NCI-H1092 (cell line): ENCODE measurements around the gene UGT1A7.
"Not testable (repeated sequence)": the region's sequence is repeated elsewhere in the genome, so short reads cannot be mapped to it uniquely, and the experiment has no call there.

Experiments used
- DNase-seq: peaks from one replicate; lab custom pipeline; 2025; lab: John Stamatoyannopoulos, UW

The UGT1A7 gene

DNA sequence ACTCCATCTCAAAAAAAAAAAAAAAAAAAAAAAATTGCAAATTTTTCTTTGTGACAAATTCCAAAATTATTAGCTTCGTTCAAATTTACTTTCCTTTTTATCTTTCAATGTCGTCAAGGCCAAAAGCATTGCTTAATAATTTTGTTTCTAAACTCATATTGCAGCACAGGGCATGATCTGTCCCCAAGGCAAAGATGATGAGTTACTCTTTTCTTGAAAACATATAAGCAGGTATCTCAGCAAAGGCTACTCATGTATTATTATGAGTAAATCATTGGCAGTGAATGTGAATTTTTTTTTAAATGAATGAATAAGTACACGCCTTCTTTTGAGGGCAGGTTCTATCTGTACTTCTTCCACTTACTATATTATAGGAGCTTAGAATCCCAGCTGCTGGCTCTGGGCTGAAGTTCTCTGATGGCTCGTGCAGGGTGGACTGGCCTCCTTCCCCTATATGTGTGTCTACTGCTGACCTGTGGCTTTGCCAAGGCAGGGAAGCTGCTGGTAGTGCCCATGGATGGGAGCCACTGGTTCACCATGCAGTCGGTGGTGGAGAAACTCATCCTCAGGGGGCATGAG is at the start of gene UGT1A7:
Gene UGT1A7 (plus strand): TSS at position 381 of the 579 bp plus-strand sequence. CDS start 37 bp downstream, at position 418.
- no peak for DNase-seq

DNA sequence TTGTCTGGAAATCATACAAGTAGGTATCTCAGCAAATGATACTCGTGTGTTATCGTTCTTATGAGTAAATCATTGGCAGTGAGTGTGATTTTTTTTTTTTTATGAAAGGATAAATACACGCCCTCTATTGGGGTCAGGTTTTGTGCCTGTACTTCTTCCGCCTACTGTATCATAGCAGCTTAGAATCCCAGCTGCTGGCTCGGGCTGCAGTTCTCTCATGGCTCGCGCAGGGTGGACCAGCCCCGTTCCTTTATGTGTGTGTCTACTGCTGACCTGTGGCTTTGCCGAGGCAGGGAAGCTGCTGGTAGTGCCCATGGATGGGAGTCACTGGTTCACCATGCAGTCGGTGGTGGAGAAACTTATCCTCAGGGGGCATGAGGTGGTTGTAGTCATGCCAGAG is 45.4 kb upstream of the UGT1A7 start, which contains the start of gene UGT1A10:
Gene UGT1A10 (plus strand): TSS at position 143 of the 400 bp plus-strand sequence. CDS start 75 bp downstream, at position 218.
- not testable (repeated sequence) for DNase-seq

DNA sequence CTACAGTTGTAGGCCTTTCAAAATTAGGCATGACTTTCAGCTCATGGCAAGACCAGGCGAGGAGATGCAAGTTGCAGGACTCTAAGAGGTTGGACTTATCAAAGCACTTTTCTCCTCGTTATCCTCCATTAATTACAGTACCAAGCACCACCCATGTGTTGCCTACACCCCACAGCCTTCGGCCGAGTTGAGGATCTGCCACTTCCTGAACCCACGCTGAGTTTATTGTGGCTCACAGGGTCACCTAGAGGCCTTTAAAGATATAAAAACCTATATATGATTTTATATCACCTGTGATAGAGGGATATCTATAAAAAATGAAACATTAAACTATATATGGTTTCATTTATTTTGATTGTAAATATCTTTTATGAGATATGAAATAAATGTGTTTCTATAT is 42.9 kb upstream of the UGT1A7 start:
- DNase-seq, result no peak

DNA sequence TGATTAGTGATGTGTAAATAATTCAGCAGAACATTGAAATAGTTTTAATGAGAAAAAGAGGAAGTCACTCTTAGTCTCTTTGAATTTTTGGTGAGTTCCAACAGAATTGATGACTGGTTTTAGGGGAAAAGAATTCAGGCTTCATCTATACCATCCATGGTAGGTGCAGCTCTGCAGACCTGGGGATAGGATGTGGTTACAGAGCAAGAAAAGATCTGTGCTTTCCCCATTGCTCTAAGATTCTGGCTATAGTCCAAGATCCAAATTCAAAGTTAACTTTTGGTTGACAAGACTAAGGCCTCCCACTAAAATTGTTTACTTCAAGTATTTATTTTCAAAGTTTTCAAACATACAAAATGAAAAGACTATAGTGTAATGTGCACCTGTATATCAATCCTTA is 41.8 kb upstream of the UGT1A7 start:
- no peak for DNase-seq

DNA sequence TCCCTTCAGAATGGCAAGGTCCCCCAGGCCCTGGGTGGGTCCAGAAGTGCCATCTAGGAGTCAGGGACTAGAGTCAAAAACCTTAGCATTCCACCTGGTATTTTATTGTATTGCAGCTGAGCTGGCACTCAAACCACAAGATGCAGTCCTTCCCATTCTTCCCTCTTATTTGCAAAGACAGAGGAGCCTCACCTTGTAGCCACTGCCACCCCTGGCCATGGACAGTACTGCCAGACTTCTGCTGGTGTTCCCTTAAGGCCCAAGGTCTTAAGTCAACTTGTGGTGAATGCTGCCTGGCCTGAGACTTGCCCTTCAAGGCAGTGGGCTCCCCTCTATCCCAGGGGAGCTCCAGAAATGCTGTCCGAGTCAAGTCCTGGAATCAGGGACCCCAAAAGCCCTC is 38.6 kb upstream of the UGT1A7 start:
- DNase-seq, result no peak

DNA sequence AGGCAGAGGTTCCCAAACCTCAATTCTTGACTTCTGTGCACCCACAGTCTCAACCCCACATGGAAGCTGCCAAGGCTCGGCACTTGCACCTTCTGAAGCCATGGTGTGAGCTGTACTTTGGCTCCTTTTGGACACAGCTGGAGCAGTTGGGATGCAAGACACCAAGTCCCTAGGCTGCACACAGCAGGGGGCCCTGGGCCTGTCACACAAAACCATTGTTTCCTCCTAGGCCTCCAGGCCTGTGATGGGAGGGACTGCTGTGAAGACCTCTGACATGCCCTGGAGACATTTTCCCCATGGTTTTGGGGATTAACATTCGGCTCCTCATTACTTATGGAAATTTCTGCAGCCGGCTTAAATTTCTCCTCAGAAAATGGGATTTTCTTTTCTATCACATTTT is 35.7 kb upstream of the UGT1A7 start:
- DNase-seq, result not testable (repeated sequence)

DNA sequence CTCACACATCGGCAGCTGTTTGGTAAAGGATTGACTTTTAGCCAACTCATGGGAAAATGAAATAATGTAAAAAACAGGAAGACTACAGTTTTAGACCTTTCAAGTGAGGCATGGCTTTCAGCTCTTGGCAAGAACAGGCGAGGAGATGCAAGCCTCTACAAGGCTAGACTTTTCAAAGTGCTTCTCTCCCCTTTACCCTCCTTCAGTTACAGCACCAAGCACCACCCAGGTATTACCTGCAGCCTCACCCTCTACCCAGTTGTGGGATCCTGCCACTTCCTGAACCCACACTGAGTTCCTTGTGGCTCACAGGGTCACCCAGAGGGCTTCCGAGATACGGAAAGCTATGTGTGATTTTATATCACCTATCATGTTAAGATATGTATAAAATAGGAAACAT is 30.7 kb upstream of the UGT1A7 start:
- no peak for DNase-seq

DNA sequence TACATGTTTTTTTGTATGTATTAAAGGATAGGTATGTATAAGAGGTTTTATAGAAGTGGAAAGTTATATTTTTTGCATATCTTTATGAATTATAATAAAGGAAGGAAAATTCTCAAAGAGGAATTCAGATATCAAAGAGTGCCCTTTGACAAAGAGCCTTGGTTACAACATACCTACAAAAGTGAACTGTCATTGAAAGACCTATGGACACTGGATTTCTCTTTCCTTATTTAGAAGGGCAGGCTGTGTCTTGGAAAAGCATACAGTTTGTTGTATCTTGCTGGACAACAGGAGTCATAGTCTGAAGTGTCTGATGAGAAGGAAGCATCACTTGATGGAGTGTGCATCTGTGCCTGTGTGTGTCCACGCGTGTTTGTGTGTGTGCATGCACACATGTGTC is 30.3 kb upstream of the UGT1A7 start:
- no peak for DNase-seq

DNA sequence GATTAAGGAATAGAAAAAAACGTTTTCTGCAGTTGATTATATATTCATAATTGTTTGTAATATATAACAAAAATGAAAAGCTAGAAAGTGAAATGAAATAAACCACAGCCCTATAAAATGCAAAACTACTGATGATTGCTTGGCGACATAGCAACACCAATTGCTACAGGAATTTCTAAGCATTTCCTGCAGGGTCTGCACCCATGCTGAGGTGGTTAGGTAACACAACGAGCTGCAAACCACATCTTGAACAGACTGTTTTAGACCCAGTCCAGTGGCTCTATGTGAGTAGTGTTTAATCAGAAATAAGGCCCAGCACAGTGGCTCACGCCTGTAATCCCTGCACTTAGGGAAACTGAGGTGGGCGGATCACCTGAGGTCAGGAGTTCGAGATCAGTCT is 27.2 kb upstream of the UGT1A7 start:
- no peak for DNase-seq

DNA sequence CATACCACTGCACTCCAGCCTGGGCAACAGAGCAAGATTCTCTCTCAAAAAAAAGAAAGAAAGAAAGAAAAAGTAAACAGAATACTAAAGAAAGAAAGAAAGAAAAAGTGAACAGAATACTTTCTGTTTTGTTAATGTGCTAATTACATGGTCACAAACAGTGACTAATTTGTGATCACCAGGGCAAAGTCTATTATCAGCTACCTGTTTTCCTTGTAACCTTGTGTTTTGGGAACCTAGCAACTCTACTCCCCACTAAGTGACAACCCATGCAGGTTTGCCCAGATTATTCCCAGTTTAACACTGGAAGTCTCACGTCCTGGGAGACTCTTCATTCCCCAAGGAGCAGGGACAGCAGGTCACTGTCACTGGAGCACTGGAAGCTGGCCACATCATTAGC is 26.7 kb upstream of the UGT1A7 start:
- DNase-seq, result no peak

DNA sequence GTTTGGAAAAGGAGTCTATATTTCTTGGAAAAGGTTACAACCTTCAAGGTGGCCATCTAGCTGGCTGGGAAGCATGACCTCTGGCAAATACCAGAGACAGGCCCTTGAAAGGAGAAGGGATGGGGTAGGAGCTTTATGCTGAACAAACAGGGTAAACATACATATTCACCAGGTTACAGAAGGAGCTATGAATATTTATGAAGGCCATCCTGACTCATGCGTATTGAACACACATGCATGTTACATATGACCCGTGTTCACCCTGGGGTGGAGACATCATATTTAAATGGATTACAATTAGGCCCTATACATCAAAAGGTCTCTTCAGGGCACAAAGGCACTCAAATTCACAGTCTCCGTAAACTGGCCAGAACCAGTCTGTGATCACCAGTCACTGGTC is 25.8 kb upstream of the UGT1A7 start:
- not testable (repeated sequence) for DNase-seq

DNA sequence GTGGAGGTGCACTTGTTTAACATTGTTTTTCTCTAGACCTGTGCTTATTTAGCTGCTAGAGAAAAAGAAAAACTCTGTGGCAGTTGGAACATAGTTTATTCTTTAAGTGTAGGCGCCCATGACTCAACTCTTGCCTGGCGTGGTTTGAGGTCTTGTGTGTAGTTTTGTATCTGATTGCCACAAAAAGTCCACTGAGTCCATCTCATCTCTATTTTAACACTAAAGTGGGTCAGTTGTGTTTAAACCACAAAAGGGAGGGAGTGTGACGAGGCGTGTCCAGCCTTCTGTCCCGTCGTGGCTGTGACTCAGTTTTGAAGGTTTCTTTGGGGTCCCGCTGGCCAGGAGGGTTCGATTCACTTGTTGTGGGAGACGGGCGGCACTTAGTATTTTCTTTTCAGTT is 25.3 kb upstream of the UGT1A7 start:
- DNase-seq, result no peak

DNA sequence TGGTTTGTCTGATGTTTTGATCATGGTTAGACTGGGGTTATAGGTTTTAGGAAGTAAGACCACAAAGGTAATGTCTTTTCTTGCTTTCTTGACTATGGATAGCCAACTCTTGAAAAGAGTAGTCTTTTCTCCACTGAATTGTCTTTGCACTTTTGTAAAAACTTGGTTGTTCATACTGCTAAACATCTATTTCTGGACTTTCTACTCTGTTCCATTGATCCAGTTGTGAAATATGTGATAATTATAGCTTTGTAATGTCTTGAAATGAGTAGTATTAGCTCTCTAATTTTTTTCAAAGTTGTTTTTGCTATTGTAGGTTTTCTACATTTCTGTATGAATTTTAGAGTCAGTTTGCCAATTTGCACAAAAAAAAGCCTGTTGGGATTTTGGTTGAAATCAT is 23.1 kb upstream of the UGT1A7 start:
- no peak for DNase-seq

DNA sequence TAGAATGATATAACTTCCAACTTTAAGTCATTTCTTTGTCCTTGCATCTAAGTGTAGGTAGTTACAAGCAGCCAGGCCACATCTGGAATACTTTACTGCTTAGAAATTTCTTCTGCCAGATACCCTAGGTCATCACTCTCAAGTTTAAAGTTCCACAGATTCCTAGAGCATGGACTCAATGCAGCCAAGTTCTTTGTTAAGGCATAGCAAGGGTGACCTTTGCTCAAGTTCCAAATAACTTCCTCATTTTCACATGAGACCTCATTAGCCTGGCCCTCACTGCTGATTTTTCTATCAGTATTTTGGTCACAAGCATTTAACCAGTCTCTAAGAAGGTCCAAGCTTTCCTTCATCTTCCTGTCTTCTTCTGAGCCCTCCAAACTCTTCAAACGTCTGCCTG is 17.8 kb upstream of the UGT1A7 start:
- no peak for DNase-seq

DNA sequence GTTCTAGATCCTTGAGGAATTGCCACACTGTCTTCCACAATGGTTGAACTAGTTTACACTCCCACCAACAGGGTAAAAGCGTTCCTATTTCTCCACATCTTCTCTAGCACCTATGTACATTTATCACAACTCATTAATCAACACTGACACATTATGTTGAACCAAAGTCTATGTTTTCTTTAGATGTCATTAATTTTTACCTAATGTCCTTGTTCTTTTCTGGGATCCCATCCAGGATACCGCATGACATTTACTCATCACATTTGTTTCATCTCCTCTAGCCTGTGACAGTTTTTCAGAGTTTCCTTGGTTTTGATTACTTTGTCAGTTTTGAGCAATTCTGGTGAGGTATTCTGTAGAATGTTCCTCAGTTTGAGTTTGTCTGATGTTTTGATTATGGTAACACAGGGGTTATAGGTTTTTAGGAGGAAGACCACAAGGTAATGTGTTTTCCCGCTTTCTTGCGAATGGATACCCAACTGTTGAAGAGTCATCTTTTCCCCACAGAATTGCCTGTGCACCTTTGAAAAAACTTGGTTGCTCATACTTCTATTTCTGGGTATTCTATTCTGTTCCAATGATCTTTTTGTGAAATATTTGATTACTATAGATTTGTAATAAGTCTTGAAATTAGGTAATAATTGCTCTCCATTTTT is 13.0 kb upstream of the UGT1A7 start:
- DNase-seq, result no peak

DNA sequence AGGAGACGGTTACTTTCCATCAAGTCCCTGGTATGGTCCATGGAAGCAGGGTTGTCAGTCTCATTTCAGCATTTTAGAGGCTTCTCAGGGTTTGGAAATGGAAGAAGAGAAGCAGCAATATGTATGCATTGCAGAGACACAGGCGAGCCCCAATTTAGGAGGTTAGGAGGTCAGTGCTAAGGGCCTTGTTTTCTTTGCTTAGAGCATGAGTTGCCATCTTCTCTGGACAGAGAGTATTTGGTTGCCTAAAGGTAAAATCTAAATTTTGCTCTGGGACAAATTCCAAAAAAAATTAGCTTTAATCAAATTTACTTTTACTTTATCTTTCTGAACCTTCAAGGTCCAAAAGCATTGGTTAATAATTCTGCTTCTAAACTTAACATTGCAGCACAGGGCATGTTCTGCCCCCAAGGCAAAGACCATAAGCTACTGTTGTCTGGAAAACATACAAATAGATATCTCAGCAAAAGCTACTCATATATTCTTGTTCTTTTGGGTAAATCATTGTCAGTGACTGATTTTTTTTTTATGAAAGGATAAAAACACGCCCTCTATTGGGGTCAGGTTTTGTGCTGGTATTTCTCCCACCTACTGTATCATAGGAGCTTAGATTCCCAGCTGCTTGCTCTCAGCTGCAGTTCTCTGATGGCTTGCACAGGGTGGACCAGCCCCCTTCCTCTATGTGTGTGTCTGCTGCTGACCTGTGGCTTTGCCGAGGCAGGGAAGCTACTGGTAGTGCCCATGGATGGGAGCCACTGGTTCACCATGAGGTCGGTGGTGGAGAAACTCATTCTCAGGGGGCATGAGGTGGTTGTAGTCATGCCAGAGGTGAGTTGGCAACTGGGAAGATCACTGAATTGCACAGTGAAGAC is 10.2 kb upstream of the UGT1A7 start, which contains the start of gene UGT1A9:
Gene UGT1A9 (plus strand): TSS at position 609 of the 872 bp plus-strand sequence. CDS start 37 bp downstream, at position 646.
- no peak for DNase-seq

DNA sequence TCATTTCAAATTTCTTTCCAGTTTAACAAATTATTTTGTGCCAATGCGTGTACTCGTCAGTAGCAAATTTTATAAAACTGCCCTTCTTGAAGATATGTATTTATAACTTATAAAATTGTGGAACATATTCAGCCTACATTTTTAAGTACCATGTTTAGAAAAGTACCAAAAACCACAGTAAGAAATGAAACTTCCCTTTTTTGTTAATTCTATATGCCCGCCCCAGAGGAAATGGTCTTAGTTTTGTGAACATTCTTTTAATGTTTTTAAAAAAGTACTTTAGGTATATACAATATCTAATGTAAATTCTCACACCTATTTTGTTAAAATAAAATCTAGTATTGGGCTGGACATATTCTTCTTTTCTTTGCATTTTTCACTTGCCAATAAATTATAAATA is 8.8 kb upstream of the UGT1A7 start:
- no peak for DNase-seq

DNA sequence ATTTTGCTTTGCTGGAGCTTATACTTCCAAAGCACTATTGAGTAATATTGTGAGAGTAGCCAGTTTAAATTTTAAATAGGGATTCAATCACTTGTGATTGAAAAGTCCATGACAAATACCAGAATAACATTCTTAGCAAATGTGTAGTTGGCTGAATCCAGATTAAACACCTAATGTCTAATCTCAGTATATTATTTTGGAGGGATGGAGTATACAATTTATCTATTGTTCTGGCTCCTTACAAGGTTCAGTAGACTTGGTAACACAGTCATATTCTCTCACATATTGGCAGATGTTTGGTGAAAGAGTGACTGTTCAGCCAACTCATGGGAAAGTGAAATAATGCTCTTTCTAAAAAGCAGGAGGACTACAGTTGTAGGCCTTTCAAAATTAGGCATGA is 7.8 kb upstream of the UGT1A7 start:
- DNase-seq, result no peak

DNA sequence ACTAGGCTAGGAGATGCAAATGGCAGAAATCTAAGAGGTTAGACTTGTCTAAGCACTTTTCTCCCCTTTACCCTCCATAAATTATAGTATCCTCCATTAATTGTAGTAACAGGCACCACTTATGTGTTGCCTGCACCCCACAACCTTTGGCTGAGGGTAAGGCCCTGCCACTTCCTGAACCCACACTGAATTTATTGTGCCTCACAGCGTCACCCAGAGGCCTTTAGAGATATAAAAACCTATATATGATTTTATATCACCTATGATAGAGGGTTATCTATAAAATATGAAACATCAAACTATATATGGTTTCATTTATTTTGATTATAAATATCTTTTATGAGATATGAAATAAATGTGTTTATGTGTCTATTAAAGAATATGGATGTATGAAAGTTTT is 7.4 kb upstream of the UGT1A7 start:
- no peak for DNase-seq

DNA sequence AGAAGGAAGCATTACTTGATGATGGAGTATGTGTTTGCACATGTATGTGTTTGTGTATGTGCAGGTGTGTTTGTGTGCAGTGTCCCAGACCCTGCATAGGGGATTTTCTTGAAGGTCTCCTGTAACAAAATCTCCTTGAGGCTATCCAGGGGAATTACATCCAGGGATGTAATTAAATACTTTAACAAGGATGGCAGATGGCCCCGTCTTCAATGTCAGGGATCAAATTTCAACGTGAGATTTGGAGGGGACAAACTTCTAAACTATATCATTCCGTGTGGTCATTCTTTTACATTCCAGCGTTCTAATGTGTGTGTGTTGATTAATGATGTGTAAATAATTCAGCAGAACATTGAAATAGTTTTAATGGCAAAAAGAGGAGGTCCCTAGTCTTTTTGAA is 6.7 kb upstream of the UGT1A7 start:
- DNase-seq, result no peak

DNA sequence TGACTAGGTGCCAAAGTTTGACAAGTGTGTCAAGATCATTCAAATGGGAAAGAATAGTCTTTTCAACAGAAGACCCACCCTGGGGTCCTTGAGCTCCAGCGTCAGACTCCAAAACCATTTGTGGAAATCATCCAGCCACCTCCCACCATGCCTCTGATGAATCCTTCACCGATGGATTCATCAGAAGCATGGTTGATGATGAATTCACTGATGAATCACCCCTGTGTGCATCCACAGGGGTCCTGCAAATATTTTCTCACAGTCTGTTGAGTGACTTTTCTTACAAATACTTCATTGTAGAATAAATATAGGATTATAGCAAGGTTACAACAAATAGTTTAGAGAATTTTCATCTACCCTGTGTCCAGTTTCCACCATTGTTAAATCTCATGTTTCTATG is 5.7 kb upstream of the UGT1A7 start:
- DNase-seq, result no peak

DNA sequence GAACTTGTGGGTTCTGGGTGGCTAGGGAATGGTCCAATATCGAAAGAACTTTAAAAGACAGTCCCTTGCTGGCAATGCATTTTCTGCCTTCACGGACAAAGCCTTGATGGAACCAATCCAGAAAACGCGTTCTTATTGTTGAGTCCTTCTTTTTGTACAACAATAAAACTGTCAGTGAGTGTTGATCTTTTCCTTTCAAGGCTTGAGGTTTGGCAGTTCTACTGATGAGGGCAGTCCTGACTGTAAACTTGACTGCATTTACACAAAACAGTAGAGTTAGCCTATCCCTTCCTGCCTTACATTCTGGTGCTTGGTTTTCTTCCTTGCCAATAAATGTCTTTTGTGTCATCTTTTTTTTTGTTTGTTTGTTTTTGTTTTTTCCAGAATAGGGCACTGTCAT is 2.5 kb upstream of the UGT1A7 start:
- DNase-seq, result no peak
